NCI-H748 (cell line): ENCODE measurements around the gene CDC42BPG.

Experiments used
- DNase-seq: peaks from one replicate; lab custom pipeline; 2025; ENCODE audit not compliant: unreplicated experiment; lab: John Stamatoyannopoulos, UW

CDC42BPG gene, protein sequence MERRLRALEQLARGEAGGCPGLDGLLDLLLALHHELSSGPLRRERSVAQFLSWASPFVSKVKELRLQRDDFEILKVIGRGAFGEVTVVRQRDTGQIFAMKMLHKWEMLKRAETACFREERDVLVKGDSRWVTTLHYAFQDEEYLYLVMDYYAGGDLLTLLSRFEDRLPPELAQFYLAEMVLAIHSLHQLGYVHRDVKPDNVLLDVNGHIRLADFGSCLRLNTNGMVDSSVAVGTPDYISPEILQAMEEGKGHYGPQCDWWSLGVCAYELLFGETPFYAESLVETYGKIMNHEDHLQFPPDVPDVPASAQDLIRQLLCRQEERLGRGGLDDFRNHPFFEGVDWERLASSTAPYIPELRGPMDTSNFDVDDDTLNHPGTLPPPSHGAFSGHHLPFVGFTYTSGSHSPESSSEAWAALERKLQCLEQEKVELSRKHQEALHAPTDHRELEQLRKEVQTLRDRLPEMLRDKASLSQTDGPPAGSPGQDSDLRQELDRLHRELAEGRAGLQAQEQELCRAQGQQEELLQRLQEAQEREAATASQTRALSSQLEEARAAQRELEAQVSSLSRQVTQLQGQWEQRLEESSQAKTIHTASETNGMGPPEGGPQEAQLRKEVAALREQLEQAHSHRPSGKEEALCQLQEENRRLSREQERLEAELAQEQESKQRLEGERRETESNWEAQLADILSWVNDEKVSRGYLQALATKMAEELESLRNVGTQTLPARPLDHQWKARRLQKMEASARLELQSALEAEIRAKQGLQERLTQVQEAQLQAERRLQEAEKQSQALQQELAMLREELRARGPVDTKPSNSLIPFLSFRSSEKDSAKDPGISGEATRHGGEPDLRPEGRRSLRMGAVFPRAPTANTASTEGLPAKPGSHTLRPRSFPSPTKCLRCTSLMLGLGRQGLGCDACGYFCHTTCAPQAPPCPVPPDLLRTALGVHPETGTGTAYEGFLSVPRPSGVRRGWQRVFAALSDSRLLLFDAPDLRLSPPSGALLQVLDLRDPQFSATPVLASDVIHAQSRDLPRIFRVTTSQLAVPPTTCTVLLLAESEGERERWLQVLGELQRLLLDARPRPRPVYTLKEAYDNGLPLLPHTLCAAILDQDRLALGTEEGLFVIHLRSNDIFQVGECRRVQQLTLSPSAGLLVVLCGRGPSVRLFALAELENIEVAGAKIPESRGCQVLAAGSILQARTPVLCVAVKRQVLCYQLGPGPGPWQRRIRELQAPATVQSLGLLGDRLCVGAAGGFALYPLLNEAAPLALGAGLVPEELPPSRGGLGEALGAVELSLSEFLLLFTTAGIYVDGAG (N-terminal part only)

GRCh38 chr11:64844330-64845128, at the start of gene CDC42BPG:
TSS of gene CDC42BPG (minus strand) at chr11:64844653. CDS start at chr11:64844569, 84 bp downstream.
- peak; percentile 93 for DNase-seq

DNA sequence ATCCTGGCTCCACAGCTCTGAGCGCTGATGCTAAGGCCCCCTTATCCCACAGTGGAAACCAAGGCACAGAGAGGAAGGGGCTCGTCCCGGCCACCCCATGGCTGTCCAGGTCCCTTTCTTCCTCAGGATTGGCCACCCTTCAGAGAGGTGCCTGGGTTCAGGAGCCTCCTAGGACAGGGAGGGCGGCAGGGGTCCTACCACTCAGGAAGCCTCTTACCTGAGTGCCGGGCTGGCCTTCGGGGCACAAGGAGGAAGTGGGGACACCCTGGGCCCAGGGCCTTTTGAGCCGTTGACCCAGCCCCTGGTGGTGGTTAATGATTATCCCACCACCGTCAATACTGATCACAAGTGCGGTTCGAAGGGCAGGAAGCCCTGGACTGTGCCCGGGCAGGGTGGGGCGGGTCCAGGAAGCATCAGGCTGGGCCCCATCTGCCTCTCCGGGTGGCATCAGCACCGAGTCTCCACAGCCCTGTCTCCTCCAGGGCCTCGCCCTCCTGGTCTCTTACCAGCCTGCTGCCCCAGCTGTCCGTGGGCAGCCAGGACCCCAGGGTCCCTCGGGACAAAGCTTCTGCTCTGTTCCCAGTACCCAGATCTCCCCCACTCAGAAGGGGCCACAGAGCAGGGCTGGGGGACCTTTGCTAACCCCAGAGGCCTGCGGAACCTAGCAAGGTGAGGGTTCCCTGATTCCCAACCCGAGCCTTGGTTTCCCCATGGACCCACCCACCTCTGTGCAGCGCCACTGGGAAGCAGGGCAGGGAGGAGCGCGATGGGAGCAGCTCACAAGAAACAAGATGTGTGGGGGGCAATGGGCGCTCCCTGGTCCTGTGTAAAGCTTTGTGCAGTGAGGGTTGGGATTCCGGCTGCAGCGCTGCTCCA, 49.0 kb upstream of the CDC42BPG start:
- DNase-seq: no peak

DNA sequence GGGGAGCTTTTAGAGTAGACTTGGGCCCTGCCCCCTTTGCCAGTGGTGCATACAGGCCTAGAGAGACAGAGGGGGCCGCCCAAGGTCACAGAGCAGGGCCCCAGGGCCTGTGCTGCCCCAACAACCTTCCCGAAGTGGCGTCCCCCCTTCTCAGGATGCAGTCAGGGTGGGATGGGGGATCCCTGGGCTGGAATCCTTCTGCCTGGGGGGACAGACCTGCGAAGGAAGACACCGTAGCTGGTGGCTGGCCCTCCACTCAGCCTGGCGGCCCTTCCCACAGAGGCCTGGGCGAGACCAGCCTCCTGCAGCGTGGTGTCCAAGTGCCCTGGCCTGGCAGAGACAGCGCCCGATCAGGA, 48.4 kb upstream of the CDC42BPG start:
- no peak for DNase-seq

GRCh38 chr11:64892411-64892831, 48.0 kb upstream of the CDC42BPG start:
- no peak for DNase-seq

DNA sequence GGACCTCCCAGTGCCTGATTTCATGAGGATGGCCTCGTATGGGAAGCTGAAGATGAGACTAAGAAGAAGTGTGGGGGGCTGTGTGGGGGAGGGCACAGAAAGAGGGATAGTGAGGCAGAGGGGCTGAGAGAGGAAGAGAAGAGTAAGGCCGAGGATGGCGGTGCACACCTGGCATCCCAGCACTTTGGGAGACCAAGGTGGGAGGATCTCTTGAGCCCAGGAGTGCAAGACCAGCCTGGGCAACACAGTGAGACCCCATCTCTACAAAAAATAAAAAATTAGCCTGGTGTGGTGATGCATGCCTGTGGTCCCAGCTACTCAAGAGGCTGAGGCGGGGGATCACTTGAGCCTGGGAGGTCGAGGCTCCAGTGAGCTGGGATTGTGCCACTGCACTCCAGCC, 47.4 kb upstream of the CDC42BPG start:
- no peak for DNase-seq

GRCh38 chr11:64891215-64891848, 46.9 kb upstream of the CDC42BPG start:
- DNase-seq: no peak

GRCh38 chr11:64890522-64890939, 46.1 kb upstream of the CDC42BPG start:
- no peak for DNase-seq

DNA sequence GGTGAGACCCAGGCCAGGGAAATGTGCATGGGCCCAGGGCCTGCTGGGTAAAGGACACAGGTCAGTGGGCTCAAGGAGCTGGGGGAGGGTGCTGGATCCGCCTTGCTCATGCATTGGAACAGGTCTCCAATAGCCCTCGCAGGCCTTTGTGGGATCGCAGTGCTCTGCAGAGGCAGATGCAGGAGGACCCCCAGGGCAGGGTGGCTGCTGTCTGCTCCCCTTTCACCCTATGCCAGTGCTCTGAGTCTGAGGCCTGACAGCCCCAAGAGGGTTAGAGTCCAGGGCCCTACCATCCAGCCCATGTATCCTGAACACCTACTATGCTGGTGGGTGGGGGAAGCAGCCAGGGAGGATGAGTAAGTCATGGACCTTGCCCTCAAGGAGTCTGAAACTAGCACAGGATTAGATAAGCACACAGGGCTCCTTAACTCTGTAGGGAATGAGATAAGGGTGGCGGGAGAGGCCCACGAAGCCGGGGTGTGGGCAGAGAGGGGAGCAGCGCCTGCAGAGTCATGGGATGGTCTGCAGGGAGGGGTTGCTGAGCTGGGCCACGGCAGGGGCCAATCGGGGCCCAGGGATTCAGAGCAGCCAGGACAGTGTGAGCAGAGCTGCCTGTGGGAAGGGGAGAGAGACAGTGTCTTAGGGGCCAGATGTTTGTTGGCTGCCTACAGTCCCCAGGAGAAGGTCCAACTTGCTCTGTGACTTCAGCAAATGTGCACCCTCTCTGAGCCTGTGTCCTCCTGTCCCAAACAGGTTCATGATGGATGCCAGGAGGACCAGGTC, 44.5 kb upstream of the CDC42BPG start:
- no peak for DNase-seq

DNA sequence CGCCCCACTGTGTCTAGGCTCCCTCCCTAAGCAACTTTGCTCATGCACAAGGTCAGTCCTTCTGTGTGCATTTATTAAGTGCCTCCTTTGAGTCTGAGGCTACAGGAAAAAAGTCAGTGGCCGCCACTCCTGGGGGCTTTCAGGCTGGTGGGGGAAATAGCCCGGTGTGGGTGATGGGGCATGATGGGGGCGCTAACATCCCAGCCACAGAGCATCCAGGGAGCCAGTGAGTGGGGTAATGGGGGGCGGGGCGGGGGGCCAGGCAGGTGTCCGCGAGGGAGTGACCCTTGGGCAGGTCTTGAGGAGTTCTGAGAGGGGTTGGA, 43.9 kb upstream of the CDC42BPG start:
- no peak for DNase-seq

DNA sequence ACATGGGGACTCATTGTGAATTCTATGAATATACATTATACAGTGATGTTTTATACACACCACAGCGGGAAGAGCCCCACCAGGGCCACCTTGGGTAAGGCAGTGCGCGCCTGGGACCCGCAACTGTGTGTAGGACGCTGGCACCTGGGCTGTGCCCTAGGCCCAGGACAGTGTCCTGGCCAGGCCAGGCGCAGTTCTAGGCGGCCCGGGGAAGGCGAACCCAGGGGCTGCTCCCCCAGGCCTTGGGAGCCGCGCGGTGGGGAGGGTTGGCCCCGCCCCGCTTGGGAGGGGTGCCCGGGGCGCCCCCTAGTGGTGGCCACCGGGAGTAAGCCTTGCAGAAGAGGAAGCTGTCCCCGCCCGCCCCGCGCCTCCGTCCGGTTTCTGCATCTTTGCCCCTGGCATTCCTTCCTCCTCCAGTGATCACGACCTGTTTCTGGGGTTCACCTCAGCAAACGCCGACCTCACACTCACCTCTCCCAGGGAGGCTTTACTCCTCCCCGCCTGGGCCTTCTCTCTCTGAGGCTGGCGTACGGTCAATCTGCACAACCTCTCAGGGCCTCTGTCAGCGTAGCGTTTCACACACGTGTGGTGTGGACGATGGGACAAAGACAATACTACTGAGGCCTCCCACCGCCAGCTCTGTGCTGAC, 43.4 kb upstream of the CDC42BPG start:
- DNase-seq: peak; percentile 59

DNA sequence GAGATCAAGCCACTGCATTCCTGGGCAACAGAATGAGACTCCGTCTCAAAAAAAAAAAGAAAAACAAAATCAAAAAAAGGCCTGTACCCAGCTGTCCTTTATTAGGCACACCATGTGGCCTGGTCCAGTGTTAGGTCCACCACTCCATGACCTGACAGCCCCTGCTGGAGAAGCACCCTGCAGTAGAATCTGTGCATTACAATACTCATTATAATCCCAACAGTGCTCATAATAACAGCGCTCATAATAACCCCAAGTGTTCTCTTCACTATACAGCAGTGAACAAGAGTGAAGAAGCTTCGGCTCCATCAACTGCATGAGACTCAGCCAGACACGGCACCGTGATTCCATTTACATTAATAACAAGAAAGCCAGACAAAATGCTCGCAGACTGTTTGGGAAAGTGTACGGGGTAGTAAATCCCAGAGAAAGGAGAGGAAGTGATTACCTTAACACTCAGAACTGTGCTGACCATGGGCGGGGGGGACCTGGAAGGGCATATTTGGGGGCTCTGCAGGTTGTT, 42.8 kb upstream of the CDC42BPG start:
- DNase-seq: no peak

- DNase-seq: peak; percentile 25
Observed at GRCh38 chr11:64885367-64886286, 41.2 kb upstream of the CDC42BPG start.

- no peak for DNase-seq
Observed at GRCh38 chr11:64884019-64884418, 39.6 kb upstream of the CDC42BPG start.

GRCh38 chr11:64883575-64883974, 39.1 kb upstream of the CDC42BPG start:
- no peak for DNase-seq

DNA sequence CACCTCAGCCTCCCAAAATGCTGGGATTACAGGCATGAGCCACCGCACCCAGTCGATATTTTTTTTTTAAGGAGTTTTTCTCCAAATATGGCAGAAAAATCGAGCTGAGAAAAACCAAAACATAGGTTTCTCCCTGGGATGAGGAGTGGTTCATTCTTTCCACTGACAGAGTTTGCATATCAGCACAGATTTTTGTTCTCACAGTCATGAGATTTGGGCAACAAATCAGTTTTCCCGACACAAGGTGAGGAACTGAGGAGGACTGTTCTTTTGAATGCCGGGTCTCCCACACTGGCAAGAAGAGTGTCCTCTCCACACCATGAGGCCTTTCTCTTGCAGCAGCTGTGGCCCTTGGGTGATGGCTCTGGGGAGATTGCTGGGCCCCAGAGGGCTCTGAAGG, 37.8 kb upstream of the CDC42BPG start:
- no peak for DNase-seq

GRCh38 chr11:64881476-64881875, 37.0 kb upstream of the CDC42BPG start:
- no peak for DNase-seq
